A549 (cell line): ENCODE results near the gene CISTR. TPM values are rescaled to one million over a fixed set of nuclear protein-coding genes. Genes with fewer than 3 reads are reported as not detected.
A peak's percentile ranks its signal among the peaks of the same experiment; 100 is the strongest.

Experiments used
- ATAC-seq, 2 experiments: fragments of 200-7000 bp in 1 of 2; fragments of >200 bp in 1 of 2; cut with Nextera tagmentation in 1 of 2; cut with Tn5 transposase in 1 of 2; 3 replicates each; pipeline versions ENCODE4 v1.8.0 to v1.9.1; 2018 to 2020; ENCODE audit warnings: mild to moderate bottlenecking in 1 of 2, moderate library complexity in 1 of 2
- CTCF ChIA-PET: fragments of 300-600 bp; sonication (Branson Sonifier 250); formaldehyde crosslinking; extraction: SDS; loops from one replicate; lab custom pipeline; 2021; ENCODE audit warnings: antibody characterized with exemption, inconsistent platforms; lab: Yijun Ruan, JAX
- POLR2A ChIA-PET: fragments of 350-600 bp; formaldehyde crosslinking; extraction: SDS; loops from one replicate; lab custom pipeline; 2021; ENCODE audit warnings: antibody characterized with exemption, inconsistent platforms; lab: Yijun Ruan, JAX
- DNase-seq, 2 experiments: peaks; one replicate each; pipeline versions ENCODE4 v3.0.0 to v3.0.0-alpha.2; 2011 to 2016; ENCODE audit warnings: low read depth in 1 of 2, low spot score in 1 of 2
- FAIRE-seq: peaks from 2 replicates; lab custom pipeline; 2011; peaks lifted over from hg19 to GRCh38; lab: Jason Lieb, UNC
- H3K27ac ChIP-seq, 2 experiments: fragments of >200 bp; sonication (Bioruptor Twin); formaldehyde crosslinking; 3 replicates each; pipeline ENCODE4 v1.5.1; 2016 to 2017
- H3K4me1 ChIP-seq: fragments of >200 bp; sonication (Bioruptor Twin); formaldehyde crosslinking; 3 replicates; pipeline ENCODE4 v1.6.1; 2016
- H3K4me2 ChIP-seq: fragments of >200 bp; sonication (Bioruptor Twin); formaldehyde crosslinking; 3 replicates; pipeline ENCODE4 v1.6.1; 2016
- H3K4me3 ChIP-seq: fragments of >200 bp; sonication (Bioruptor Twin); formaldehyde crosslinking; 3 replicates; pipeline ENCODE4 v1.5.1; 2016
- H3K9me3 ChIP-seq: fragments of >200 bp; sonication (Bioruptor Twin); formaldehyde crosslinking; 3 replicates; pipeline ENCODE4 v1.6.1; 2016
- CBX8 ChIP-seq: fragments of 200-600 bp; sonication (generic); IDR thresholded peaks from 2 replicates; pipeline ENCODE4 v1.6.1; 2016
- CHD4 ChIP-seq: fragments of 200-600 bp; sonication (generic); IDR thresholded peaks from 2 replicates; pipeline ENCODE4 v1.6.1; 2016; ENCODE audit warnings: antibody characterized with exemption, mild to moderate bottlenecking, borderline replicate concordance
- EHF ChIP-seq: fragments of 250-450 bp; sonication (Bioruptor Pico); IDR thresholded peaks from 2 replicates; pipeline ENCODE4 v1.5.0; 2020; ENCODE audit warnings: mild to moderate bottlenecking
- EHMT2 ChIP-seq: fragments of 200-600 bp; sonication (generic); IDR thresholded peaks from 2 replicates; pipeline ENCODE4 v1.6.1; 2016; ENCODE audit warnings: antibody characterized with exemption, low read depth, mild to moderate bottlenecking, moderate library complexity
- ESRRA ChIP-seq: fragments of 150-350 bp; IDR thresholded peaks from 2 replicates; pipeline ENCODE4 v1.6.1; 2014; ENCODE audit warnings: mild to moderate bottlenecking, low read length, borderline replicate concordance
- FOSB ChIP-seq: fragments of 250-450 bp; sonication (Bioruptor Pico); IDR thresholded peaks from 2 replicates; pipeline ENCODE4 v1.5.0; 2020; ENCODE audit warnings: mild to moderate bottlenecking, moderate library complexity
- FOSL2 ChIP-seq, 2 experiments: fragments of 450-650 bp in 1 of 2; fragments of >200 bp in 1 of 2; sonication (Bioruptor Twin) in 1 of 2; formaldehyde crosslinking; IDR thresholded peaks; 2 replicates each; pipeline versions ENCODE4 v1.5.0 to v1.6.1; 2016 to 2020; ENCODE audit warnings: mild to moderate bottlenecking in 1 of 2, moderate library complexity in 1 of 2
- FOXS1 ChIP-seq: fragments of 250-450 bp; sonication (Bioruptor Pico); IDR thresholded peaks from 2 replicates; pipeline ENCODE4 v1.5.0; 2020; ENCODE audit warnings: mild to moderate bottlenecking, moderate library complexity
- KDM5A ChIP-seq: fragments of 200-600 bp; sonication (generic); IDR thresholded peaks from 2 replicates; pipeline ENCODE4 v1.6.1; 2016; ENCODE audit warnings: antibody characterized with exemption, mild to moderate bottlenecking
- NFE2L2 ChIP-seq: fragments of 150-350 bp; conservative IDR thresholded peaks from 2 replicates; pipeline ENCODE4 v1.6.1; 2014; ENCODE audit warnings: low read length
- POLR2AphosphoS2 ChIP-seq: conservative IDR thresholded peaks from 2 replicates; pipeline ENCODE4 v1.6.1; 2012; ENCODE audit warnings: low read length, improper control_type of control experiment, inconsistent platforms
- RFX5 ChIP-seq: fragments of 450-650 bp; IDR thresholded peaks from 2 replicates; pipeline ENCODE4 v1.7.1; 2014; ENCODE audit warnings: antibody characterized with exemption, mild to moderate bottlenecking, moderate library complexity
- SMC3 ChIP-seq: fragments of >200 bp; sonication (Bioruptor Twin); formaldehyde crosslinking; IDR thresholded peaks from 3 replicates; pipeline ENCODE4 v1.6.1; 2018; ENCODE audit warnings: inconsistent platforms
- TP53 ChIP-seq: fragments of 250-450 bp; sonication (Bioruptor Pico); IDR thresholded peaks from 2 replicates; pipeline ENCODE4 v1.5.0; 2021; ENCODE audit warnings: mild to moderate bottlenecking, moderate library complexity
- ZC3H11A ChIP-seq: fragments of 450-650 bp; IDR thresholded peaks from 2 replicates; pipeline ENCODE4 v1.6.1; 2014; ENCODE audit warnings: antibody characterized with exemption, mild to moderate bottlenecking
- ZNF302 ChIP-seq: fragments of 250-450 bp; sonication (Bioruptor Pico); IDR thresholded peaks from 2 replicates; pipeline ENCODE4 v1.9.0; 2021; ENCODE audit warnings: inconsistent platforms, mild to moderate bottlenecking, moderate library complexity
- ZSCAN20 ChIP-seq: fragments of 250-450 bp; sonication (Bioruptor Pico); IDR thresholded peaks from 2 replicates; pipeline ENCODE4 v1.8.0; 2022; ENCODE audit warnings: mild to moderate bottlenecking, moderate library complexity
- WGBS: methylation state at CpG from one replicate; pipeline ENCODE4 v1.1.6; 2017; ENCODE audit errors: missing lambda C conversion rate; 5-methylcytosine and 5-hydroxymethylcytosine counted together
- polyA plus RNA-seq, 4 experiments: library from polyadenylated mRNA; depleted of rRNA in 3 of 4; stranded (reverse); fragments of >200 nt; fragmentation: RNase III in 1 of 4; extraction: RNeasy Plus Mini Kit Qiagen cat#74134 plus additional on column Dnase treatment in 1 of 4; gene quantifications; 2 replicates in 3 of 4; 3 replicates in 1 of 4; pipeline ENCODE4 v1.2.3, GENCODE V29; 2011 to 2017
- TF ChIP-seq, protein P1 (sequence below): fragments of >200 bp; sonication (Bioruptor Twin); formaldehyde crosslinking; IDR thresholded peaks from 3 replicates; pipeline ENCODE4 v1.5.1; 2016
- TF ChIP-seq, protein P2 (sequence below): IDR thresholded peaks from 2 replicates; pipeline ENCODE4 v1.6.1; 2012
- TF ChIP-seq, protein P3 (sequence below): fragments of 250-450 bp; sonication (Bioruptor Pico); IDR thresholded peaks from 2 replicates; pipeline ENCODE4 v1.5.0; 2021; ENCODE audit warnings: mild to moderate bottlenecking, moderate library complexity, borderline replicate concordance
- TF ChIP-seq, protein P4 (sequence below): fragments of 450-650 bp; IDR thresholded peaks from 2 replicates; pipeline ENCODE4 v1.6.1; 2014; ENCODE audit warnings: antibody characterized with exemption

The CISTR gene
- polyA plus RNA-seq, 2 of the 4 experiments (the other 2 are of a cell fraction), result not detected

DNA sequence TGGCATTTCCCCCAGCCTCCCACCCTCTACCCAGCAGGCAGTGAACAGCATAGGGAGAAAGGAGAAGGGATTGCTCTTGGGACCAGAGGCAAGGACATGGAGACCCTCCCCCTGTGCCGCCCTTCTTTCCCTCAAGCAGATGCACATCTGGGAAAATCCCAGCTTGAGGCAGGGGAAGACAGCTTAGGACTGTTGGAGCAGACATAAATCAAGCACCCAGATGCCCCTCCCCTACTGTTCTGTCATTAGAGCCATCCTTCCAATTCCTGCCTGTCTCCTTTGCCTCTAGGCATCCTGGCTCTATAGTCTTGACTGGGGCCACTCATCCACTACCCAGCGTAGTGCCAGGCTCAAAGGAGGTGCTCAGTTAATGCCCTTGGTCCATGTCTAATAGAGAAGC is 7.5 kb upstream of the CISTR start:
- ATAC-seq, result no peak

DNA sequence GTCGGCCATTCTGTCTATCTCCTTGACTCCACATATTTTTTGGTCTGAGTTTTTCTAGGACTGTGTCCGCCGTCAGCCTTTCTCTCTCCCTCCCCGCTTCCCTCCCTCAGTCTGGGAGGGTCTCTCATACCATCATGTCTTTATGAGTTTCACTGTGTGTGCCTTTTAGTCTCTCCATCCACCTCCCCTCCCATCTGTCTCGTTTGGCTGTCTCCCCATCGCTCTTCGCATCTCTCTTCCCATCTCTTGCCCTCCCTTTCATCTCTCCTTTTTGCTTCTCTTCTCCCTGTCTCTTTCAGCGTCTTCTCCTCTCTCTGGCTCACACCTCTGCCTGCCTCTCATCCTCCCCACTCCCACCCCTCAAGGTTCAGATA is 6.9 kb upstream of the CISTR start:
- Histone ChIP-seq H3K4me1 (peaks cover 11% of the 10 kb centered on the region; the same call in 1 of the 3 replicates), H3K27ac (no peak overlapping the region), H3K9me3 (0 out of 3 replicates have a peak, but pooled peaks cover 4% of the 10 kb centered on the region), H3K4me3 (no peak overlapping the region), H3K4me2 (no peak overlapping the region)
- TF ChIP-seq EHMT2 (no peak), KDM5A (no peak), NFE2L2 (no peak), ZC3H11A (no peak), RFX5 (no peak), FOSB (no peak), FOSL2 (IDR thresholded peaks at IDR 0.05) (no peak), FOSL2 (CRISPR knock-in tag; IDR thresholded peaks at IDR 0.05) (no peak), ZSCAN20 (CRISPR knock-in tag) (no peak)
- TF ChIP-seq, protein P1, sequence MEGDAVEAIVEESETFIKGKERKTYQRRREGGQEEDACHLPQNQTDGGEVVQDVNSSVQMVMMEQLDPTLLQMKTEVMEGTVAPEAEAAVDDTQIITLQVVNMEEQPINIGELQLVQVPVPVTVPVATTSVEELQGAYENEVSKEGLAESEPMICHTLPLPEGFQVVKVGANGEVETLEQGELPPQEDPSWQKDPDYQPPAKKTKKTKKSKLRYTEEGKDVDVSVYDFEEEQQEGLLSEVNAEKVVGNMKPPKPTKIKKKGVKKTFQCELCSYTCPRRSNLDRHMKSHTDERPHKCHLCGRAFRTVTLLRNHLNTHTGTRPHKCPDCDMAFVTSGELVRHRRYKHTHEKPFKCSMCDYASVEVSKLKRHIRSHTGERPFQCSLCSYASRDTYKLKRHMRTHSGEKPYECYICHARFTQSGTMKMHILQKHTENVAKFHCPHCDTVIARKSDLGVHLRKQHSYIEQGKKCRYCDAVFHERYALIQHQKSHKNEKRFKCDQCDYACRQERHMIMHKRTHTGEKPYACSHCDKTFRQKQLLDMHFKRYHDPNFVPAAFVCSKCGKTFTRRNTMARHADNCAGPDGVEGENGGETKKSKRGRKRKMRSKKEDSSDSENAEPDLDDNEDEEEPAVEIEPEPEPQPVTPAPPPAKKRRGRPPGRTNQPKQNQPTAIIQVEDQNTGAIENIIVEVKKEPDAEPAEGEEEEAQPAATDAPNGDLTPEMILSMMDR, result no peak
- TF ChIP-seq, protein P2, sequence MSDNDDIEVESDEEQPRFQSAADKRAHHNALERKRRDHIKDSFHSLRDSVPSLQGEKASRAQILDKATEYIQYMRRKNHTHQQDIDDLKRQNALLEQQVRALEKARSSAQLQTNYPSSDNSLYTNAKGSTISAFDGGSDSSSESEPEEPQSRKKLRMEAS, result no peak
- TF ChIP-seq, protein P3, sequence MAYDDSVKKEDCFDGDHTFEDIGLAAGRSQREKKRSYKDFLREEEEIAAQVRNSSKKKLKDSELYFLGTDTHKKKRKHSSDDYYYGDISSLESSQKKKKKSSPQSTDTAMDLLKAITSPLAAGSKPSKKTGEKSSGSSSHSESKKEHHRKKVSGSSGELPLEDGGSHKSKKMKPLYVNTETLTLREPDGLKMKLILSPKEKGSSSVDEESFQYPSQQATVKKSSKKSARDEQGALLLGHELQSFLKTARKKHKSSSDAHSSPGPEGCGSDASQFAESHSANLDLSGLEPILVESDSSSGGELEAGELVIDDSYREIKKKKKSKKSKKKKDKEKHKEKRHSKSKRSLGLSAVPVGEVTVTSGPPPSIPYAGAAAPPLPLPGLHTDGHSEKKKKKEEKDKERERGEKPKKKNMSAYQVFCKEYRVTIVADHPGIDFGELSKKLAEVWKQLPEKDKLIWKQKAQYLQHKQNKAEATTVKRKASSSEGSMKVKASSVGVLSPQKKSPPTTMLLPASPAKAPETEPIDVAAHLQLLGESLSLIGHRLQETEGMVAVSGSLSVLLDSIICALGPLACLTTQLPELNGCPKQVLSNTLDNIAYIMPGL (CRISPR knock-in tag), result no peak
- POLR2A ChIA-PET, result no interaction called here
- CTCF ChIA-PET, result interaction anchor here (1.9 to 12.9 kb wide), 3 partner anchors 15 to 230 kb away, joined by 7 to 199 read pairs (median 31); no protein-coding TSS in a partner anchor
- no peak for FAIRE-seq
- 41% methylated on average over 8 of the region's 8 CpGs for WGBS
- no peak for ATAC-seq
- no peak for DNase-seq

More for the DNA sequence above, 7.5 kb upstream of the CISTR start:
- no peak for DNase-seq
- Histone ChIP-seq H3K9me3 (0 out of 3 replicates have a peak, but pooled peaks cover 4% of the 10 kb centered on the region), H3K4me3 (no peak overlapping the region), H3K27ac (no peak overlapping the region), H3K4me1 (peaks cover 11% of the 10 kb centered on the region; the same call in 1 of the 3 replicates), H3K4me2 (no peak overlapping the region)
- ChIA-PET POLR2A (no interaction called here), CTCF (interaction anchor here (0.9 to 12.9 kb wide), 6 partner anchors 16 to 247 kb away, joined by 3 to 199 read pairs (median 4); no protein-coding TSS in a partner anchor)
- no peak for FAIRE-seq
- TF ChIP-seq POLR2AphosphoS2 (no peak), ZC3H11A (no peak), EHF (CRISPR knock-in tag) (no peak), ESRRA (no peak)
- TF ChIP-seq, protein P3 (CRISPR knock-in tag), result no peak
- WGBS, result 31% methylated on average over 2 of the region's 2 CpGs

DNA sequence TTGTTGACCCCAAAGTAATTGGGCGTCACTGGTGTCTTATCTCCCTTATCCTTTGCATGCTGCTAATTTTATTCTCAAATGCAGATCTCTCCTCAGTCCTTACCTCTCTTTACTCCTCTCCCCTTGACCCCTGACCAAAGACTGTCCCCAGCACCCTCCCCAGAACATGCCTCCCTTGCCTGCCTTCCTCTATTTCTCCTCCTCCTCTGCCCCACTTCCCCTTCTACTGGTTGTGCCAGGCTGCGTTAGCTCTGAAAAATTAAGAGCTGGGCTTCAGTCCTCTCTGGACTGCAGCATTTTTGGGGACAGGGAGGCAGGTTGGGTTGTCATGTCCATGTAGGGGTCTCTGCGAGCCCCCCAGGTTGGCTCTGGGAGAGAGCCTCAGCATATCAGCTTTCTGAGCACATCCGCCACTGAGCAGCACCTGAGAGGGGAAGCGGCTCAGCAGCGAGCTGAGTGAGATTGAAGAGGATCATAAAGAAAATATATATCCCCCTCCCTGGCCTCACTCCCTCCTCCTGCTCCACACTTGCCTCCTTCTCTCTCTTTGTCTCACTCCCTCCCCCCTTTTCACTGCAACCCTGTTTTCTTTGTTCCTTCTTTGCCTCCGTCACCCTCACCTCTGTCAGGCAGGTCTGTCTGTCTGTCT is 6.4 kb upstream of the CISTR start:
- no peak for FAIRE-seq

More for the DNA sequence above, 6.4 kb upstream of the CISTR start:
- ATAC-seq, result peak in 1 of 2 experiments; percentile 22; a peak in 2 of 6 replicates
- Histone ChIP-seq H3K27ac (no peak overlapping the region), H3K9me3 (0 out of 3 replicates have a peak, but pooled peaks cover 4% of the 10 kb centered on the region), H3K4me2 (no peak overlapping the region), H3K4me3 (no peak overlapping the region), H3K4me1 (peaks cover 11% of the 10 kb centered on the region; the same call in 1 of the 3 replicates)
- 46% methylated on average over 7 of the region's 7 CpGs for WGBS
- ChIA-PET CTCF (interaction anchor here (1.0 to 12.9 kb wide), 17 partner anchors 7 to 450 kb away, joined by 3 to 199 read pairs (median 6); partner anchors contain the start of gene HOXC10), POLR2A (no interaction called here)
- TF ChIP-seq FOXS1 (CRISPR knock-in tag) (no peak), CBX8 (no peak), TP53 (no peak), CHD4 (no peak), ZNF302 (no peak), FOSL2 (IDR thresholded peaks at IDR 0.05) (no peak), FOSL2 (CRISPR knock-in tag; IDR thresholded peaks at IDR 0.05) (no peak), SMC3 (no peak)
- TF ChIP-seq, protein P4, sequence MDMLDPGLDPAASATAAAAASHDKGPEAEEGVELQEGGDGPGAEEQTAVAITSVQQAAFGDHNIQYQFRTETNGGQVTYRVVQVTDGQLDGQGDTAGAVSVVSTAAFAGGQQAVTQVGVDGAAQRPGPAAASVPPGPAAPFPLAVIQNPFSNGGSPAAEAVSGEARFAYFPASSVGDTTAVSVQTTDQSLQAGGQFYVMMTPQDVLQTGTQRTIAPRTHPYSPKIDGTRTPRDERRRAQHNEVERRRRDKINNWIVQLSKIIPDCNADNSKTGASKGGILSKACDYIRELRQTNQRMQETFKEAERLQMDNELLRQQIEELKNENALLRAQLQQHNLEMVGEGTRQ, result no peak
- DNase-seq, result no peak
